H9 (cell line): ENCODE measurements around the gene SPATA16. TPM values are rescaled to one million over a fixed set of nuclear protein-coding genes. Genes with fewer than 3 reads are reported as not detected.

Experiments
- DNase-seq: peaks from one replicate; pipeline ENCODE4 v3.0.0-alpha.2; 2017
- H2AFZ ChIP-seq: one replicate; pipeline ENCODE4 v1.6.1; 2013; ENCODE audit warnings: mild to moderate bottlenecking, low read length, control low read depth, moderate library complexity
- H2AK5ac ChIP-seq: 2 replicates; pipeline ENCODE4 v1.6.1; 2013; ENCODE audit warnings: low read length, control low read depth, mixed read lengths; ENCODE audit not compliant: insufficient read length
- H2BK120ac ChIP-seq: one replicate; pipeline ENCODE4 v1.6.1; 2013; ENCODE audit warnings: low read depth, mild to moderate bottlenecking, low read length, control low read depth, inconsistent platforms; ENCODE audit not compliant: poor library complexity, severe bottlenecking
- H2BK12ac ChIP-seq: 2 replicates; pipeline ENCODE4 v1.6.1; 2013; ENCODE audit warnings: low read length, control low read depth, mixed read lengths, low read depth; ENCODE audit not compliant: insufficient read length
- H2BK15ac ChIP-seq: 2 replicates; pipeline ENCODE4 v1.6.1; 2013; ENCODE audit warnings: low read depth, low read length, control low read depth
- H2BK20ac ChIP-seq: one replicate; pipeline ENCODE4 v1.6.1; 2013; ENCODE audit warnings: low read depth, mild to moderate bottlenecking, low read length, control low read depth, inconsistent platforms; ENCODE audit not compliant: poor library complexity, severe bottlenecking
- H2BK5ac ChIP-seq: 2 replicates; pipeline ENCODE4 v1.6.1; 2013; ENCODE audit warnings: low read length, control low read depth, mixed read lengths; ENCODE audit not compliant: insufficient read length
- H3K14ac ChIP-seq: 2 replicates; pipeline ENCODE4 v1.6.1; 2013; ENCODE audit warnings: low read length, control low read depth; ENCODE audit not compliant: insufficient read depth
- H3K18ac ChIP-seq: 2 replicates; pipeline ENCODE4 v1.6.1; 2013; ENCODE audit warnings: low read depth, mild to moderate bottlenecking, mixed read lengths, low read length, control low read depth; ENCODE audit not compliant: insufficient read length
- H3K23ac ChIP-seq: 2 replicates; pipeline ENCODE4 v1.6.1; 2013; ENCODE audit warnings: low read length, control low read depth, mixed read lengths, low read depth; ENCODE audit not compliant: insufficient read length
- H3K23me2 ChIP-seq: 2 replicates; pipeline ENCODE4 v1.6.1; 2013; ENCODE audit warnings: low read depth, mild to moderate bottlenecking, mixed read lengths, low read length, control low read depth; ENCODE audit not compliant: insufficient read length, poor library complexity, severe bottlenecking
- H3K27ac ChIP-seq: 2 replicates; pipeline ENCODE4 v1.5.1; 2013; ENCODE audit warnings: low read length, control low read depth, mixed read lengths, low read depth; ENCODE audit not compliant: insufficient read length
- H3K27me3 ChIP-seq: 2 replicates; pipeline ENCODE4 v1.6.1; 2013; ENCODE audit warnings: low read length, control low read depth, inconsistent platforms; ENCODE audit not compliant: insufficient read depth
- H3K4ac ChIP-seq: 2 replicates; pipeline ENCODE4 v1.6.1; 2013; ENCODE audit warnings: low read depth, mild to moderate bottlenecking, control low read depth, inconsistent platforms, low read length, moderate library complexity
- H3K4me1 ChIP-seq: 2 replicates; pipeline ENCODE4 v1.6.1; 2013; ENCODE audit warnings: low read length, control low read depth, inconsistent platforms; ENCODE audit not compliant: insufficient read depth
- H3K4me2 ChIP-seq: 2 replicates; pipeline ENCODE4 v1.6.1; 2013; ENCODE audit warnings: low read length, control low read depth, mixed read lengths; ENCODE audit not compliant: insufficient read length, insufficient read depth
- H3K56ac ChIP-seq: 2 replicates; pipeline ENCODE4 v1.6.1; 2013; ENCODE audit warnings: low read depth, mild to moderate bottlenecking, mixed read lengths, low read length, control low read depth; ENCODE audit not compliant: insufficient read length
- H3K79me1 ChIP-seq: 2 replicates; pipeline ENCODE4 v1.6.1; 2013; ENCODE audit warnings: low read depth, mild to moderate bottlenecking, moderate library complexity, low read length, control low read depth, inconsistent platforms; ENCODE audit not compliant: insufficient read depth, poor library complexity, severe bottlenecking
- H3K79me2 ChIP-seq: 2 replicates; pipeline ENCODE4 v1.6.1; 2013; ENCODE audit warnings: low read length, control low read depth, inconsistent platforms; ENCODE audit not compliant: insufficient read depth
- H3K9ac ChIP-seq: 2 replicates; pipeline ENCODE4 v1.6.1; 2013; ENCODE audit warnings: low read length, control low read depth, mixed read lengths; ENCODE audit not compliant: insufficient read length; ENCODE audit errors: extremely low read depth
- H3K9me3 ChIP-seq: one replicate; pipeline ENCODE4 v1.6.1; 2013; ENCODE audit warnings: low read depth, low read length, inconsistent platforms; ENCODE audit not compliant: control insufficient read depth
- H3T11ph ChIP-seq: one replicate; pipeline ENCODE4 v1.6.1; 2013; ENCODE audit warnings: mild to moderate bottlenecking, low read length, control low read depth, inconsistent platforms
- H4K20me1 ChIP-seq: one replicate; pipeline ENCODE4 v1.6.1; 2013; ENCODE audit not compliant: control insufficient read depth, insufficient read length, insufficient read depth
- H4K5ac ChIP-seq: 2 replicates; pipeline ENCODE4 v1.6.1; 2013; ENCODE audit warnings: low read depth, mild to moderate bottlenecking, mixed read lengths, low read length, control low read depth; ENCODE audit not compliant: insufficient read length
- H4K8ac ChIP-seq: replicated peaks from 2 replicates; pipeline ENCODE4 v1.6.1; 2013; ENCODE audit warnings: low read length, control low read depth, mixed read lengths, low read depth; ENCODE audit not compliant: insufficient read length
- H4K91ac ChIP-seq: 2 replicates; pipeline ENCODE4 v1.6.1; 2013; ENCODE audit warnings: low read depth, mild to moderate bottlenecking, moderate library complexity, mixed read lengths, low read length, control low read depth; ENCODE audit not compliant: insufficient read length
- H3K27ac Mint-ChIP-seq, 3 experiments: 2 replicates in 2 of 3; 3 replicates in 1 of 3; pipeline ENCODE4 v1.8.0; 2020 to 2021; ENCODE audit warnings: mixed read lengths in 3 of 3, mild to moderate bottlenecking in 1 of 3, moderate library complexity in 1 of 3
- H3K27me3 Mint-ChIP-seq: 2 replicates; pipeline ENCODE4 v1.8.0; 2021; ENCODE audit warnings: low read depth, mild to moderate bottlenecking, moderate library complexity, mixed read lengths
- H3K36me3 Mint-ChIP-seq, 3 experiments: 2 replicates in 2 of 3; 3 replicates in 1 of 3; pipeline ENCODE4 v1.8.0; 2020 to 2021; ENCODE audit warnings: low read depth in 3 of 3, mixed read lengths in 3 of 3; ENCODE audit not compliant: insufficient read depth in 1 of 3
- H3K4me1 Mint-ChIP-seq, 2 experiments: 2 replicates each; pipeline ENCODE4 v1.8.0; 2020; ENCODE audit warnings: mixed read lengths in 2 of 2
- H3K4me3 Mint-ChIP-seq, 2 experiments: 2 replicates in 1 of 2; 3 replicates in 1 of 2; pipeline ENCODE4 v1.8.0; 2020 to 2021; ENCODE audit warnings: mild to moderate bottlenecking in 2 of 2, mixed read lengths in 2 of 2, moderate library complexity in 1 of 2
- H3K9me3 Mint-ChIP-seq, 2 experiments: 2 replicates in 1 of 2; 3 replicates in 1 of 2; pipeline ENCODE4 v1.8.0; 2020; ENCODE audit warnings: mild to moderate bottlenecking in 2 of 2, mixed read lengths in 2 of 2, moderate library complexity in 1 of 2
- CTCF ChIP-seq: fragments of 200-600 bp; sonication (generic); conservative IDR thresholded peaks from 3 replicates; pipeline ENCODE4 v1.8.0; 2021; ENCODE audit warnings: antibody characterized with exemption, mild to moderate bottlenecking
- WGBS: extraction: QIAGEN DNeasy Blood & Tissue Kit; methylation state at CpG from one replicate; pipeline ENCODE4 v1.1.7; 2013; ENCODE audit warnings: missing lambda C conversion rate, low lambda C conversion rate, mixed read lengths; ENCODE audit not compliant: insufficient read length; ENCODE audit errors: extremely low coverage; 5-methylcytosine and 5-hydroxymethylcytosine counted together
- total RNA-seq: library from RNA; stranded (reverse); gene quantifications from 2 replicates; pipeline ENCODE4 v1.2.1, GENCODE V29; 2021

Gene SPATA16
- total RNA-seq, 1 experiment from 2014 or later: not detected

- no peak overlapping the region for H2BK5ac ChIP-seq
- H4K5ac ChIP-seq: no peak overlapping the region
- no CpG with 5 or more reads among the region's 1 CpG for WGBS
- no peak overlapping the region for H3K4ac ChIP-seq
- no peak overlapping the region for H3T11ph ChIP-seq
- no peak overlapping the region for H3K4me3 Mint-ChIP-seq
- no peak overlapping the region for H2BK120ac ChIP-seq
- no peak overlapping the region for H3K56ac ChIP-seq
- no peak overlapping the region for H3K27ac ChIP-seq
- H2BK12ac ChIP-seq: no peak overlapping the region
- H3K79me2 ChIP-seq: no peaks in the 10 kb centered on the region
- H4K8ac ChIP-seq: no peak overlapping the region
- TF ChIP-seq CTCF: no peak
- H2AFZ ChIP-seq: no peak overlapping the region
- no peaks in the 10 kb centered on the region for H3K79me1 ChIP-seq
- no peak overlapping the region for H3K23ac ChIP-seq
- H4K91ac ChIP-seq: no peak overlapping the region
- H3K27ac Mint-ChIP-seq: no peak overlapping the region
- no peaks in the 10 kb centered on the region for H3K23me2 ChIP-seq
- H3K14ac ChIP-seq: no peak overlapping the region
- H3K9me3 ChIP-seq: no peaks in the 10 kb centered on the region
- H2BK20ac ChIP-seq: no peak overlapping the region
- no peaks in the 10 kb centered on the region for H3K27me3 Mint-ChIP-seq
- DNase-seq: no peak
- H2AK5ac ChIP-seq: no peak overlapping the region
- H3K9me3 Mint-ChIP-seq: no peaks in the 10 kb centered on the region; a peak in 1 of 5 replicates
- no peak overlapping the region for H3K18ac ChIP-seq
- H3K27me3 ChIP-seq: no peaks in the 10 kb centered on the region
- H3K9ac ChIP-seq: no peak overlapping the region
- no peak overlapping the region for H2BK15ac ChIP-seq
- peaks cover 0 to 4% (median 0%) of the 10 kb centered on the region in 3 experiments; a peak in 2 of 7 replicates for H3K36me3 Mint-ChIP-seq
- H3K4me1 Mint-ChIP-seq: peaks cover 7 to 8% of the 10 kb centered on the region in 2 experiments; a peak in 3 of 4 replicates
- no peaks in the 10 kb centered on the region for H4K20me1 ChIP-seq
- peaks cover 2% of the 10 kb centered on the region; the same call in 1 of the 2 replicates for H3K4me1 ChIP-seq
- H3K4me2 ChIP-seq: no peak overlapping the region
These were observed 113.6 kb downstream of the SPATA16 start for GRCh38 chr3:173027429-173027828.
